ENCODE results near the gene F2RL1. TPM values are rescaled to one million over a fixed set of nuclear protein-coding genes. Genes with fewer than 3 reads are reported as not detected.
A peak's percentile ranks its signal among the peaks of the same experiment; 100 is the strongest.
"Not testable (repeated sequence)": the region's sequence is repeated elsewhere in the genome, so short reads cannot be mapped to it uniquely, and the experiment has no call there.

Gene F2RL1
- total and polyA plus RNA-seq, 5 donors, result 0.68 to 3.3 (median 1.4) TPM

- ATAC-seq; H3K27ac ChIP-seq (ENCODE audit: low read length); H3K4me1 ChIP-seq (ENCODE audit: control insufficient read depth, insufficient read depth, low read length); H3K27me3 ChIP-seq (ENCODE audit: control insufficient read depth, insufficient read depth); DNase-seq; intact Hi-C loops (cut with DNase I); H3K4me3 ChIP-seq (ENCODE audit: low read length); H3K9me3 ChIP-seq (ENCODE audit: control insufficient read depth, low read length): not testable (repeated sequence)
- WGBS, result 95% methylated on average over 10 of the region's 10 CpGs
Observed at GRCh38 chr5:76789275-76789674, 29.6 kb upstream of the F2RL1 start.

- intact Hi-C loops (cut with DNase I), result no loop called here
- H3K27me3 ChIP-seq (ENCODE audit: control insufficient read depth, insufficient read depth), result no peaks in the 10 kb centered on the region
- no peaks in the 10 kb centered on the region for H3K9me3 ChIP-seq (ENCODE audit: control insufficient read depth, low read length)
- 56% methylated on average over 8 of the region's 8 CpGs for WGBS
- H3K4me1 ChIP-seq (ENCODE audit: control insufficient read depth, insufficient read depth, low read length), result peaks cover 6% of the 10 kb centered on the region
- no peak overlapping the region for H3K4me3 ChIP-seq (ENCODE audit: low read length)
- H3K27ac ChIP-seq (ENCODE audit: low read length), result peak overlapping the region; percentile 47
- peak in 1 of 3 donors; percentile 52 for DNase-seq
- peak in 1 of 2 donors; percentile 7 for ATAC-seq
Observed at GRCh38 chr5:76789991-76790581, 28.7 kb upstream of the F2RL1 start.

- H3K9me3 ChIP-seq (ENCODE audit: control insufficient read depth, low read length), result no peaks in the 10 kb centered on the region
- intact Hi-C loops (cut with DNase I), result no loop called here
- H3K27ac ChIP-seq (ENCODE audit: low read length), result peak overlapping the region; percentile 50
- H3K4me3 ChIP-seq (ENCODE audit: low read length), result no peak overlapping the region
- H3K27me3 ChIP-seq (ENCODE audit: control insufficient read depth, insufficient read depth), result no peaks in the 10 kb centered on the region
- peaks cover 6% of the 10 kb centered on the region for H3K4me1 ChIP-seq (ENCODE audit: control insufficient read depth, insufficient read depth, low read length)
- ATAC-seq (peak; percentile 73 to 88), DNase-seq (peak in 1 of 3 donors; percentile 29)
- WGBS, result 30% methylated on average over 3 of the region's 3 CpGs
Observed at GRCh38 chr5:76790632-76791290, 28.1 kb upstream of the F2RL1 start.

- WGBS, result 80% methylated on average over 1 of the region's 1 CpG
- H3K27ac ChIP-seq (ENCODE audit: low read length), result peak overlapping the region; percentile 71
Observed at GRCh38 chr5:76791461-76791860, 27.4 kb upstream of the F2RL1 start.

GRCh38 chr5:76794871-76795270 lies 24.0 kb upstream of the F2RL1 start:
- H3K4me3 ChIP-seq (ENCODE audit: low read length), result no peak overlapping the region
- no peak for DNase-seq
- 75% methylated on average over 4 of the region's 4 CpGs for WGBS
- no peaks in the 10 kb centered on the region for H3K27me3 ChIP-seq (ENCODE audit: control insufficient read depth, insufficient read depth)
- peaks cover 5% of the 10 kb centered on the region for H3K4me1 ChIP-seq (ENCODE audit: control insufficient read depth, insufficient read depth, low read length)
- no peak for ATAC-seq
- intact Hi-C loops (cut with DNase I), result no loop called here
- no peak overlapping the region for H3K27ac ChIP-seq (ENCODE audit: low read length)
- H3K9me3 ChIP-seq (ENCODE audit: control insufficient read depth, low read length), result no peaks in the 10 kb centered on the region

More at GRCh38 chr5:76791461-76791860, 27.4 kb upstream of the F2RL1 start:
- no peak for DNase-seq
- H3K4me3 ChIP-seq (ENCODE audit: low read length), result no peak overlapping the region
- H3K27me3 ChIP-seq (ENCODE audit: control insufficient read depth, insufficient read depth), result no peaks in the 10 kb centered on the region
- no peak for ATAC-seq
- intact Hi-C loops (cut with DNase I), result no loop called here
- no peaks in the 10 kb centered on the region for H3K9me3 ChIP-seq (ENCODE audit: control insufficient read depth, low read length)
- H3K4me1 ChIP-seq (ENCODE audit: control insufficient read depth, insufficient read depth, low read length), result peaks cover 6% of the 10 kb centered on the region

GRCh38 chr5:76799588-76799987 lies 19.2 kb upstream of the F2RL1 start:
- Histone ChIP-seq H3K9me3 (ENCODE audit: control insufficient read depth, low read length) (no peaks in the 10 kb centered on the region), H3K4me1 (ENCODE audit: control insufficient read depth, insufficient read depth, low read length) (peaks cover 5% of the 10 kb centered on the region), H3K27ac (ENCODE audit: low read length) (no peak overlapping the region), H3K4me3 (ENCODE audit: low read length) (no peak overlapping the region), H3K27me3 (ENCODE audit: control insufficient read depth, insufficient read depth) (no peaks in the 10 kb centered on the region)
- intact Hi-C loops (cut with DNase I), result no loop called here
- no peak for ATAC-seq
- DNase-seq, result no peak
- 88% methylated on average over 1 of the region's 1 CpG for WGBS

GRCh38 chr5:76800579-76800978 lies 18.3 kb upstream of the F2RL1 start:
- ATAC-seq (no peak), DNase-seq (no peak)
- H3K4me1 ChIP-seq (ENCODE audit: control insufficient read depth, insufficient read depth, low read length), result peaks cover 5% of the 10 kb centered on the region
- H3K27me3 ChIP-seq (ENCODE audit: control insufficient read depth, insufficient read depth), result no peaks in the 10 kb centered on the region
- 95% methylated on average over 3 of the region's 3 CpGs for WGBS
- intact Hi-C loops (cut with DNase I), result no loop called here
- no peaks in the 10 kb centered on the region for H3K9me3 ChIP-seq (ENCODE audit: control insufficient read depth, low read length)
- no peak overlapping the region for H3K4me3 ChIP-seq (ENCODE audit: low read length)
- H3K27ac ChIP-seq (ENCODE audit: low read length), result no peak overlapping the region

GRCh38 chr5:76801159-76801802 lies 17.5 kb upstream of the F2RL1 start:
- H3K4me3 ChIP-seq (ENCODE audit: low read length), result no peak overlapping the region
- no peaks in the 10 kb centered on the region for H3K27me3 ChIP-seq (ENCODE audit: control insufficient read depth, insufficient read depth)
- H3K4me1 ChIP-seq (ENCODE audit: control insufficient read depth, insufficient read depth, low read length), result peaks cover 5% of the 10 kb centered on the region
- peak overlapping the region; percentile 29 for H3K27ac ChIP-seq (ENCODE audit: low read length)
- intact Hi-C loops (cut with DNase I), result no loop called here
- ATAC-seq, result peak; percentile 75 to 92
- peak in 2 of 3 donors; percentile 67 to 69 for DNase-seq
- no peaks in the 10 kb centered on the region for H3K9me3 ChIP-seq (ENCODE audit: control insufficient read depth, low read length)
- 37% methylated on average over 4 of the region's 4 CpGs for WGBS

GRCh38 chr5:76801803-76802195 lies 17.0 kb upstream of the F2RL1 start:
- no peaks in the 10 kb centered on the region for H3K9me3 ChIP-seq (ENCODE audit: control insufficient read depth, low read length)
- intact Hi-C loops (cut with DNase I), result no loop called here
- H3K27me3 ChIP-seq (ENCODE audit: control insufficient read depth, insufficient read depth), result no peaks in the 10 kb centered on the region
- no peak overlapping the region for H3K27ac ChIP-seq (ENCODE audit: low read length)
- no peak overlapping the region for H3K4me3 ChIP-seq (ENCODE audit: low read length)
- peaks cover 5% of the 10 kb centered on the region for H3K4me1 ChIP-seq (ENCODE audit: control insufficient read depth, insufficient read depth, low read length)
- peak in 1 of 2 donors; percentile 48 for ATAC-seq
- WGBS, result 59% methylated on average over 3 of the region's 3 CpGs
- no peak for DNase-seq

GRCh38 chr5:76804266-76804665 lies 14.6 kb upstream of the F2RL1 start:
- H3K27ac ChIP-seq (ENCODE audit: low read length), result no peak overlapping the region
- peaks cover 5% of the 10 kb centered on the region for H3K4me1 ChIP-seq (ENCODE audit: control insufficient read depth, insufficient read depth, low read length)
- H3K27me3 ChIP-seq (ENCODE audit: control insufficient read depth, insufficient read depth), result no peaks in the 10 kb centered on the region
- ATAC-seq, result no peak
- WGBS, result 83% methylated on average over 8 of the region's 8 CpGs
- H3K9me3 ChIP-seq (ENCODE audit: control insufficient read depth, low read length), result no peaks in the 10 kb centered on the region
- intact Hi-C loops (cut with DNase I), result no loop called here
- no peak for DNase-seq
- H3K4me3 ChIP-seq (ENCODE audit: low read length), result no peak overlapping the region

GRCh38 chr5:76805821-76806505 lies 12.9 kb upstream of the F2RL1 start:
- no peak for DNase-seq
- peak in 1 of 2 donors; percentile 53 for ATAC-seq
- Histone ChIP-seq H3K4me1 (ENCODE audit: control insufficient read depth, insufficient read depth, low read length) (peaks cover 5% of the 10 kb centered on the region), H3K27me3 (ENCODE audit: control insufficient read depth, insufficient read depth) (no peaks in the 10 kb centered on the region), H3K9me3 (ENCODE audit: control insufficient read depth, low read length) (no peaks in the 10 kb centered on the region), H3K4me3 (ENCODE audit: low read length) (no peak overlapping the region), H3K27ac (ENCODE audit: low read length) (no peak overlapping the region)
- intact Hi-C loops (cut with DNase I), result no loop called here
- WGBS, result 57% methylated on average over 7 of the region's 7 CpGs
